Suppressor macrophage treated with lipopolysaccharide for 1 hour (primary cell): Measurements from ENCODE around the gene PRKAB1.

Source experiments
- DNase-seq, 3 donors: peaks; one replicate each; pipeline ENCODE4 v3.0.0-alpha.2; 2020 to 2022

Gene PRKAB1

GRCh38 chr12:119664642-119665041 lies 3.3 kb upstream of the PRKAB1 start:
- DNase-seq = no peak

- no peak for DNase-seq
Measured at GRCh38 chr12:119665164-119665929, 2.6 kb upstream of the PRKAB1 start.

- DNase-seq = peak; percentile 50 to 69 (median 63)
Measured at GRCh38 chr12:119666226-119666795, 1.6 kb upstream of the PRKAB1 start.

- peak; percentile 57 to 87 (median 72) for DNase-seq
Measured at GRCh38 chr12:119666900-119667576, 895 bp upstream of the PRKAB1 start.

- DNase-seq = no peak
Measured at GRCh38 chr12:119668324-119668841, 450 bp downstream of the PRKAB1 start.

GRCh38 chr12:119669744-119670472 lies 2.0 kb downstream of the PRKAB1 start:
- DNase-seq = no peak

GRCh38 chr12:119671070-119671469 lies 3.1 kb downstream of the PRKAB1 start:
- DNase-seq = peak in 1 of 3 donors; percentile 29

GRCh38 chr12:119672194-119672593 lies 4.3 kb downstream of the PRKAB1 start:
- no peak for DNase-seq

GRCh38 chr12:119673634-119674033 lies 5.7 kb downstream of the PRKAB1 start:
- DNase-seq = no peak

GRCh38 chr12:119674560-119674959 lies 6.6 kb downstream of the PRKAB1 start:
- no peak for DNase-seq

- DNase-seq = no peak
Measured at GRCh38 chr12:119676022-119676421, 8.1 kb downstream of the PRKAB1 start.

GRCh38 chr12:119676573-119676972 lies 8.6 kb downstream of the PRKAB1 start:
- DNase-seq = no peak

GRCh38 chr12:119678459-119678858 lies 10.5 kb downstream of the PRKAB1 start:
- DNase-seq = no peak

- no peak for DNase-seq
Measured at GRCh38 chr12:119679081-119679480, 11.1 kb downstream of the PRKAB1 start.

- DNase-seq = no peak
Measured at GRCh38 chr12:119679490-119679889, 11.6 kb downstream of the PRKAB1 start.

- DNase-seq = no peak
Measured at GRCh38 chr12:119681111-119681510, 13.2 kb downstream of the PRKAB1 start.

- peak; percentile 62 to 80 (median 76) for DNase-seq
Measured at GRCh38 chr12:119681728-119682638, 14.1 kb downstream of the PRKAB1 start.

GRCh38 chr12:119682639-119683252 lies 14.8 kb downstream of the PRKAB1 start:
- peak; percentile 72 to 92 (median 84) for DNase-seq

GRCh38 chr12:119683413-119683812 lies 15.5 kb downstream of the PRKAB1 start:
- no peak for DNase-seq

GRCh38 chr12:119683816-119684215 lies 15.9 kb downstream of the PRKAB1 start:
- DNase-seq = no peak

- no peak for DNase-seq
Measured at GRCh38 chr12:119684711-119685369, 16.9 kb downstream of the PRKAB1 start.
